ENCODE results near the gene CTR9. TPM values are rescaled to one million over a fixed set of nuclear protein-coding genes. Genes with fewer than 3 reads are reported as not detected.
A peak's percentile ranks its signal among the peaks of the same experiment; 100 is the strongest.

Gene CTR9
- total and polyA plus RNA-seq, 2 of the 13 experiments (the other 11 are each of a cell fraction or from before 2014, with no cell fraction given): 6.6 to 22.1 TPM

- TF ChIP-seq SP5 (CRISPR knock-in tag; IDR thresholded peaks at IDR 0.05; ENCODE audit: borderline replicate concordance, low read depth) (peak; percentile 88), THYN1 (CRISPR knock-in tag; IDR thresholded peaks at IDR 0.05; ENCODE audit: borderline replicate concordance, low read depth) (no peak), RARA (CRISPR knock-in tag; IDR thresholded peaks at IDR 0.05) (peak; percentile 20; the same call in 1 of the 2 replicates), ZNF501 (CRISPR knock-in tag; IDR thresholded peaks at IDR 0.05) (peak; percentile 81), IKZF1 (IDR thresholded peaks at IDR 0.05) (no peak), ZNF264 (CRISPR knock-in tag; IDR thresholded peaks at IDR 0.05) (0 out of 2 replicates have a peak, but pooled peaks have one; percentile 38), ZNF124 (CRISPR knock-in tag; IDR thresholded peaks at IDR 0.05) (0 out of 2 replicates have a peak, but pooled peaks have one; percentile 74), ZBTB1 (CRISPR knock-in tag; IDR thresholded peaks at IDR 0.05; ENCODE audit: borderline replicate concordance) (no peak), FOXK2 (IDR thresholded peaks at IDR 0.05) (no peak), DNMT3B (CRISPR knock-in tag; conservative IDR thresholded peaks at IDR 0.05) (0 out of 2 replicates have a peak, but pooled peaks have one; percentile 42), CSRNP1 (CRISPR knock-in tag; IDR thresholded peaks at IDR 0.05) (peak; percentile 47; the same call in 1 of the 2 replicates), HINFP (CRISPR knock-in tag; IDR thresholded peaks at IDR 0.05; ENCODE audit: low read depth) (0 out of 2 replicates have a peak, but pooled peaks have one; percentile 38), KLF6 (CRISPR knock-in tag; IDR thresholded peaks at IDR 0.05) (0 out of 2 replicates have a peak, but pooled peaks have one; percentile 35), ZNF350 (CRISPR knock-in tag; IDR thresholded peaks at IDR 0.05; ENCODE audit: borderline replicate concordance, low read depth) (peak; percentile 45; the same call in 1 of the 2 replicates), ZFX (CRISPR knock-in tag; IDR thresholded peaks at IDR 0.05; ENCODE audit: low read depth) (peak; percentile 45; the same call in 1 of the 2 replicates), ZFP1 (CRISPR knock-in tag; IDR thresholded peaks at IDR 0.05) (0 out of 2 replicates have a peak, but pooled peaks have one; percentile 29), ZNF766 (CRISPR knock-in tag; IDR thresholded peaks at IDR 0.05; ENCODE audit: borderline replicate concordance) (no peak), SAP130 (CRISPR knock-in tag; IDR thresholded peaks at IDR 0.05; ENCODE audit: low read depth) (peak; percentile 52; the same call in 1 of the 2 replicates), ZNF768 (CRISPR knock-in tag; IDR thresholded peaks at IDR 0.05) (peak; percentile 57), UBTF (CRISPR knock-in tag; IDR thresholded peaks at IDR 0.05) (no peak; the same call in 1 of the 2 replicates)
Measured at GRCh38 chr11:10735481-10736475, 15.3 kb upstream of the CTR9 start (continued).

Measured in HepG2 (cell line).